HepG2 (cell line): ENCODE measurements around the gene WDR91. TPM values are rescaled to one million over a fixed set of nuclear protein-coding genes. Genes with fewer than 3 reads are reported as not detected.
A peak's percentile ranks its signal among the peaks of the same experiment; 100 is the strongest.

Experiments
- ATAC-seq: fragments of 200-7000 bp; cut with Tn5 transposase; 3 replicates; pipeline ENCODE4 v1.9.1; 2020; ENCODE audit warnings: mild to moderate bottlenecking, moderate library complexity
- BruUV-seq: library from RNA; stranded (reverse); fragments of 400-500 nt; replicated peaks from 2 replicates; lab custom pipeline; 2021; lab: Mats Ljungman, UMichigan
- CTCF ChIA-PET: fragments of 300-600 bp; formaldehyde crosslinking; extraction: SDS; loops from one replicate; lab custom pipeline; 2021; ENCODE audit warnings: low total read pairs, inconsistent platforms, low intra/inter-chr PET ratio; lab: Yijun Ruan, JAX
- POLR2A ChIA-PET: fragments of 350-600 bp; sonication (Branson Sonifier 250); formaldehyde crosslinking; loops from one replicate; lab custom pipeline; 2020; ENCODE audit warnings: antibody characterized with exemption, inconsistent platforms; lab: Yijun Ruan, JAX
- DNase-seq: peaks from one replicate; pipeline ENCODE4 v3.0.0-alpha.2; 2015; ENCODE audit warnings: low spot score
- FAIRE-seq: peaks from 3 replicates; lab custom pipeline; 2011; peaks lifted over from hg19 to GRCh38; lab: Jason Lieb, UNC
- H2AFZ ChIP-seq: one replicate; pipeline ENCODE4 v1.6.1; 2011; ENCODE audit warnings: low read length, inconsistent platforms
- H3K27ac ChIP-seq: fragments of 300-600 bp; 3 replicates; pipeline ENCODE4 v1.8.0; 2011; ENCODE audit warnings: mixed run types, mild to moderate bottlenecking, mixed read lengths, low read length, inconsistent platforms; ENCODE audit not compliant: insufficient read depth; ENCODE audit errors: extremely low read length
- H3K27me3 ChIP-seq, 2 experiments: fragments of 200-600 bp in 1 of 2; 2 replicates in 1 of 2; 3 replicates in 1 of 2; pipeline versions ENCODE4 v1.6.0 to v1.8.0; 2011; ENCODE audit warnings: low read length in 2 of 2, mild to moderate bottlenecking in 2 of 2, moderate library complexity in 2 of 2, inconsistent platforms in 1 of 2; ENCODE audit not compliant: insufficient read depth in 2 of 2, control insufficient read depth in 1 of 2
- H3K36me3 ChIP-seq, 2 experiments: fragments of 200-600 bp in 1 of 2; replicated peaks in 1 of 2; 2 replicates in 1 of 2; 3 replicates in 1 of 2; pipeline versions ENCODE4 v1.5.1 to v1.8.0; 2011; ENCODE audit warnings: low read length in 2 of 2, inconsistent platforms in 1 of 2; ENCODE audit not compliant: insufficient read depth in 2 of 2, control insufficient read depth in 1 of 2
- H3K4me1 ChIP-seq: 2 replicates; pipeline ENCODE4 v1.5.1; 2012; ENCODE audit warnings: low read length, inconsistent platforms; ENCODE audit not compliant: insufficient read depth
- H3K4me2 ChIP-seq: 2 replicates; pipeline ENCODE4 v1.6.0; 2011; ENCODE audit warnings: low read depth, low read length, inconsistent platforms
- H3K4me3 ChIP-seq, 3 experiments: fragments of 200-600 bp in 1 of 3; sonication (generic), shearing (Covaris generic) in 1 of 3; replicated peaks in 1 of 3; 2 replicates each; pipeline ENCODE4 v1.5.1; 2011 to 2016; ENCODE audit warnings: low read length in 3 of 3, inconsistent platforms in 2 of 3, low read depth in 2 of 3, mild to moderate bottlenecking in 2 of 3, control low read depth in 1 of 3, mixed read lengths in 1 of 3; ENCODE audit not compliant: insufficient read depth in 1 of 3
- H3K79me2 ChIP-seq: one replicate; pipeline ENCODE4 v1.6.1; 2011; ENCODE audit warnings: low read length, inconsistent platforms; ENCODE audit not compliant: insufficient read depth
- H3K9ac ChIP-seq: 2 replicates; pipeline ENCODE4 v1.6.0; 2011; ENCODE audit warnings: mild to moderate bottlenecking, low read depth, low read length, inconsistent platforms; ENCODE audit not compliant: insufficient read depth
- H3K9me3 ChIP-seq: 2 replicates; pipeline ENCODE4 v1.5.1; 2012; ENCODE audit warnings: mild to moderate bottlenecking, low read length
- H4K20me1 ChIP-seq: 2 replicates; pipeline ENCODE4 v1.6.0; 2011; ENCODE audit warnings: inconsistent platforms, mild to moderate bottlenecking, low read length, moderate library complexity; ENCODE audit not compliant: insufficient read depth
- BCLAF1 ChIP-seq: fragments of 450-650 bp; IDR thresholded peaks from 2 replicates; pipeline ENCODE4 v1.6.1; 2017; ENCODE audit warnings: mild to moderate bottlenecking
- CBX1 ChIP-seq: IDR thresholded peaks from one replicate; pipeline ENCODE4 v1.6.1; 2016; ENCODE audit warnings: antibody characterized with exemption, low read depth
- CERS6 ChIP-seq: sonication (generic); formaldehyde crosslinking; IDR thresholded peaks from 2 replicates; pipeline ENCODE4 v1.5.0; 2020; ENCODE audit warnings: missing genetic modification reagents
- ETV6 ChIP-seq: sonication (generic); formaldehyde crosslinking; conservative IDR thresholded peaks from 2 replicates; pipeline ENCODE4 v1.4.0; 2020; ENCODE audit warnings: missing genetic modification reagents
- HNRNPK ChIP-seq: fragments of 200-400 bp; formaldehyde crosslinking; IDR thresholded peaks from 2 replicates; pipeline ENCODE4 v1.6.1; 2018; ENCODE audit warnings: low read length, low read depth, moderate library complexity, mild to moderate bottlenecking; ENCODE audit not compliant: poor library complexity, severe bottlenecking
- KDM2A ChIP-seq: sonication (generic); formaldehyde crosslinking; IDR thresholded peaks from 2 replicates; pipeline ENCODE4 v1.4.0; 2020; ENCODE audit warnings: low read depth, missing genetic modification reagents, borderline replicate concordance
- MIER3 ChIP-seq: IDR thresholded peaks from 2 replicates; pipeline ENCODE4 v1.6.1; 2016; ENCODE audit warnings: missing compliant biosample characterization, borderline replicate concordance
- MLLT10 ChIP-seq: sonication (generic); formaldehyde crosslinking; IDR thresholded peaks from 2 replicates; pipeline ENCODE4 v1.4.0; 2020; ENCODE audit warnings: missing genetic modification reagents
- MTERF4 ChIP-seq: sonication (generic); formaldehyde crosslinking; IDR thresholded peaks from 2 replicates; pipeline ENCODE4 v1.8.0; 2023; ENCODE audit warnings: mild to moderate bottlenecking, missing genetic modification reagents
- MTF2 ChIP-seq: sonication (generic); formaldehyde crosslinking; IDR thresholded peaks from 2 replicates; pipeline ENCODE4 v1.5.0; 2020; ENCODE audit warnings: missing genetic modification reagents, borderline replicate concordance
- NBN ChIP-seq: fragments of 450-650 bp; conservative IDR thresholded peaks from 2 replicates; pipeline ENCODE4 v1.6.1; 2017
- SKI ChIP-seq: fragments of 450-650 bp; IDR thresholded peaks from one replicate; pipeline ENCODE4 v1.6.1; 2018; ENCODE audit warnings: mild to moderate bottlenecking; ENCODE audit not compliant: partially characterized antibody
- ZNF20 ChIP-seq: sonication (generic); formaldehyde crosslinking; IDR thresholded peaks from 2 replicates; pipeline ENCODE4 v1.4.0; 2020; ENCODE audit warnings: mild to moderate bottlenecking, moderate library complexity, missing genetic modification reagents
- ZNF333 ChIP-seq: sonication (generic); formaldehyde crosslinking; IDR thresholded peaks from 2 replicates; pipeline ENCODE4 v1.4.0; 2020; ENCODE audit warnings: mild to moderate bottlenecking, missing genetic modification reagents, borderline replicate concordance
- ZNF33A ChIP-seq: sonication (generic); formaldehyde crosslinking; IDR thresholded peaks from 2 replicates; pipeline ENCODE4 v1.5.1; 2020; ENCODE audit warnings: missing genetic modification reagents, mild to moderate bottlenecking, moderate library complexity, borderline replicate concordance
- ZNF34 ChIP-seq: sonication (generic); formaldehyde crosslinking; IDR thresholded peaks from 2 replicates; pipeline ENCODE4 v1.4.0; 2020; ENCODE audit warnings: mild to moderate bottlenecking, missing genetic modification reagents, borderline replicate concordance
- ZNF567 ChIP-seq: sonication (generic); formaldehyde crosslinking; IDR thresholded peaks from 2 replicates; pipeline ENCODE4 v1.8.1; 2023; ENCODE audit warnings: mild to moderate bottlenecking, missing genetic modification reagents, borderline replicate concordance
- ZNF703 ChIP-seq: sonication (generic); formaldehyde crosslinking; IDR thresholded peaks from 2 replicates; pipeline ENCODE4 v1.5.1; 2020; ENCODE audit warnings: missing genetic modification reagents, mild to moderate bottlenecking, moderate library complexity, borderline replicate concordance
- WGBS: methylation state at CpG from one replicate; pipeline ENCODE4 v1.1.6; 2017; ENCODE audit warnings: low lambda C conversion rate; 5-methylcytosine and 5-hydroxymethylcytosine counted together
- in situ Hi-C: cut with HindIII; loops from 2 replicates; pipeline ENCODE4 v1.10.0; 2017; ENCODE audit warnings: low pct_unique_long_range_greater_than_20kb; ENCODE audit not compliant: extremely low pct_ligation_motif_present
- intact Hi-C: fragments of 100-400 bp; cut with micrococcal nuclease; formaldehyde crosslinking; loops from one replicate; pipeline ENCODE4 v1.10.0; 2022; ENCODE audit not compliant: unreplicated experiment
- polyA plus RNA-seq, 8 experiments: library from polyadenylated mRNA; depleted of rRNA in 3 of 8; stranded (reverse) in 7 of 8; unstranded in 1 of 8; fragments of >200 nt; fragmentation: Illumina TruSeq in 4 of 8; extraction: Trizol in 4 of 8; gene quantifications; 2 replicates each; pipeline versions ENCODE4 v1.2.1 to v1.2.3, GENCODE V29; 2011 to 2016; ENCODE audit warnings: low read depth in 4 of 8, missing spikeins in 1 of 8, mixed read lengths in 1 of 8; ENCODE audit not compliant: insufficient read depth in 1 of 8
- total RNA-seq, 5 experiments: library from RNA; depleted of rRNA; stranded (reverse); fragments of >200 nt; fragmentation: Illumina TruSeq; extraction: Trizol; gene quantifications; 2 replicates each; pipeline ENCODE4 v1.2.3, GENCODE V29; 2016; ENCODE audit warnings: low read depth in 1 of 5

The WDR91 gene
- total and polyA plus RNA-seq, 2 of the 13 experiments (the other 11 are each of a cell fraction or from before 2014, with no cell fraction given), result 11.6 to 12.1 TPM

GRCh38 chr7:135169964-135170273 lies 41.4 kb downstream of the WDR91 start (continued):
- TF ChIP-seq ZNF703 (CRISPR knock-in tag) (peak; percentile 2; the same call in 1 of the 2 replicates), ZNF33A (0 out of 2 replicates have a peak, but pooled peaks have one; percentile 8), CERS6 (CRISPR knock-in tag) (no peak), ZNF567 (0 out of 2 replicates have a peak, but pooled peaks have one; percentile 9)
- TF ChIP-seq, all 625 proteins: peak for 16

- Histone ChIP-seq H2AFZ (no peak overlapping the region), H3K27ac (peak overlapping the region; percentile 87), H3K79me2 (peaks cover 50% of the 10 kb centered on the region), H3K36me3 (peaks cover 4 to 43% of the 10 kb centered on the region in 2 experiments; a peak in 4 of 5 replicates), H4K20me1 (peaks cover 15% of the 10 kb centered on the region; the same call in 1 of the 2 replicates), H3K4me2 (peak overlapping the region; percentile 99), H3K4me3 (peak overlapping the region; percentile 91 to 97 (median 95)), H3K4me1 (peaks cover 36% of the 10 kb centered on the region), H3K9me3 (no peaks in the 10 kb centered on the region), H3K27me3 (no peaks in the 10 kb centered on the region; a peak in 1 of 5 replicates), H3K9ac (peak overlapping the region; percentile 98)
- peak; percentile 65 for DNase-seq
- peak; percentile 26 for ATAC-seq
- TSS peak; percentile 61 for BruUV-seq
- POLR2A ChIA-PET, result interaction anchor here (0.6 to 4.4 kb wide), 10 partner anchors 9 to 736 kb away, joined by 3 to 30 read pairs (median 4); partner anchors contain the start of genes AGBL3, TMEM140 and WDR91
- no peak for FAIRE-seq
- CTCF ChIA-PET, result interaction anchor here (2.4 kb wide), 1 partner anchor 182 kb away, joined by 11 read pairs; the partner anchor contains the start of gene AGBL3
- WGBS, result 29% methylated on average over 10 of the region's 11 CpGs
- intact Hi-C loops, result no loop called here
- in situ Hi-C loops, result loop anchor here (5.0 kb wide), 1 partner anchor 177 kb away; no protein-coding TSS in a partner anchor
- TF ChIP-seq ZNF333 (no peak), ETV6 (CRISPR knock-in tag) (no peak), ZNF20 (no peak), KDM2A (CRISPR knock-in tag) (peak; percentile 56), MLLT10 (no peak), HNRNPK (no peak), CBX1 (no peak), BCLAF1 (no peak), MTERF4 (CRISPR knock-in tag) (no peak), ZNF34 (CRISPR knock-in tag) (no peak), SKI (no peak), NBN (no peak), MIER3 (CRISPR knock-in tag) (no peak), MTF2 (no peak)
Measured at GRCh38 chr7:135169141-135169963, 42.0 kb downstream of the WDR91 start.
